ENCODE data around the gene CCSER2. TPM values are rescaled to one million over a fixed set of nuclear protein-coding genes. Genes with fewer than 3 reads are reported as not detected.
"Not testable (repeated sequence)": the region's sequence is repeated elsewhere in the genome, so short reads cannot be mapped to it uniquely, and the experiment has no call there.

Gene CCSER2
- total RNA-seq, 1 donor from 2014 or later: 165 TPM

- no peak for DNase-seq
- intact Hi-C loops (cut with DNase I): loop anchor here (10.0 kb wide), 1 partner anchor 107 kb away; no protein-coding TSS in a partner anchor
- no peak for ATAC-seq (ENCODE audit: poor library complexity)
Observed at GRCh38 chr10:84371944-84372343, 43.6 kb downstream of the CCSER2 start.

GRCh38 chr10:84373000-84373399, 44.6 kb downstream of the CCSER2 start:
- intact Hi-C loops (cut with DNase I): loop anchor here (10.0 kb wide), 1 partner anchor 108 kb away; no protein-coding TSS in a partner anchor
- DNase-seq (no peak), ATAC-seq (ENCODE audit: poor library complexity) (no peak)

GRCh38 chr10:84374455-84374854, 46.1 kb downstream of the CCSER2 start:
- DNase-seq: no peak
- no peak for ATAC-seq (ENCODE audit: poor library complexity)
- intact Hi-C loops (cut with DNase I): loop anchor here (2.0 to 10.0 kb wide), 2 partner anchors 110 to 164 kb away; no protein-coding TSS in a partner anchor

- peak; percentile 56 for ATAC-seq (ENCODE audit: poor library complexity)
- intact Hi-C loops (cut with DNase I): loop anchor here (2.0 to 10.0 kb wide), 2 partner anchors 110 to 164 kb away; no protein-coding TSS in a partner anchor
Observed at GRCh38 chr10:84375011-84375410, 46.6 kb downstream of the CCSER2 start.

GRCh38 chr10:84375881-84376280, 47.5 kb downstream of the CCSER2 start:
- ATAC-seq (ENCODE audit: poor library complexity) (no peak), DNase-seq (no peak)
- intact Hi-C loops (cut with DNase I): loop anchor here (2.0 to 10.0 kb wide), 2 partner anchors 111 to 163 kb away; no protein-coding TSS in a partner anchor

More at GRCh38 chr10:84375011-84375410, 46.6 kb downstream of the CCSER2 start:
- DNase-seq: no peak

GRCh38 chr10:84388148-84388547, 59.8 kb downstream of the CCSER2 start:
- ATAC-seq (ENCODE audit: poor library complexity) (no peak), DNase-seq (no peak)

GRCh38 chr10:84390364-84390763, 62.0 kb downstream of the CCSER2 start:
- ATAC-seq (ENCODE audit: poor library complexity) (no peak), DNase-seq (no peak)
- intact Hi-C loops (cut with DNase I): no loop called here

More at GRCh38 chr10:84388148-84388547, 59.8 kb downstream of the CCSER2 start:
- intact Hi-C loops (cut with DNase I): no loop called here

- intact Hi-C loops (cut with DNase I): no loop called here
- DNase-seq (no peak), ATAC-seq (ENCODE audit: poor library complexity) (no peak)
Observed at GRCh38 chr10:84391326-84391725, 62.9 kb downstream of the CCSER2 start.

GRCh38 chr10:84392181-84392580, 63.8 kb downstream of the CCSER2 start:
- ATAC-seq (ENCODE audit: poor library complexity) (no peak), DNase-seq (no peak)
- intact Hi-C loops (cut with DNase I): no loop called here

- ATAC-seq (ENCODE audit: poor library complexity): no peak
- no peak for DNase-seq
- intact Hi-C loops (cut with DNase I): no loop called here
Observed at GRCh38 chr10:84395581-84395980, 67.2 kb downstream of the CCSER2 start.

GRCh38 chr10:84397735-84398144, 69.4 kb downstream of the CCSER2 start:
- intact Hi-C loops (cut with DNase I): no loop called here

GRCh38 chr10:84398696-84399095, 70.3 kb downstream of the CCSER2 start:
- no peak for DNase-seq
- intact Hi-C loops (cut with DNase I): no loop called here
- ATAC-seq (ENCODE audit: poor library complexity): no peak

More at GRCh38 chr10:84397735-84398144, 69.4 kb downstream of the CCSER2 start:
- ATAC-seq (ENCODE audit: poor library complexity) (no peak), DNase-seq (no peak)

GRCh38 chr10:84401854-84402611, 73.6 kb downstream of the CCSER2 start:
- no peak for ATAC-seq (ENCODE audit: poor library complexity)

GRCh38 chr10:84404783-84405182, 76.4 kb downstream of the CCSER2 start:
- intact Hi-C loops (cut with DNase I): no loop called here
- ATAC-seq (ENCODE audit: poor library complexity) (no peak), DNase-seq (no peak)

More at GRCh38 chr10:84401854-84402611, 73.6 kb downstream of the CCSER2 start:
- intact Hi-C loops (cut with DNase I): no loop called here
- DNase-seq: no peak

GRCh38 chr10:84405662-84406061, 77.3 kb downstream of the CCSER2 start:
- ATAC-seq (ENCODE audit: poor library complexity) (no peak), DNase-seq (no peak)
- intact Hi-C loops (cut with DNase I): no loop called here

GRCh38 chr10:84406561-84406960, 78.2 kb downstream of the CCSER2 start:
- DNase-seq (no peak), ATAC-seq (ENCODE audit: poor library complexity) (no peak)
- intact Hi-C loops (cut with DNase I): no loop called here

GRCh38 chr10:84407388-84408049, 79.1 kb downstream of the CCSER2 start:
- no peak for DNase-seq
- intact Hi-C loops (cut with DNase I): no loop called here
- no peak for ATAC-seq (ENCODE audit: poor library complexity)

- no peak for ATAC-seq (ENCODE audit: poor library complexity)
- intact Hi-C loops (cut with DNase I): no loop called here
- no peak for DNase-seq
Observed at GRCh38 chr10:84412482-84412881, 84.1 kb downstream of the CCSER2 start.

GRCh38 chr10:84414110-84414509, 85.7 kb downstream of the CCSER2 start:
- ATAC-seq (ENCODE audit: poor library complexity); intact Hi-C loops (cut with DNase I); DNase-seq: not testable (repeated sequence)

All from Right ventricle myocardium superior (tissue), 1 donor.